Body of pancreas (tissue), 4 donors: ENCODE measurements around the gene RCAN2. TPM values are rescaled to one million over a fixed set of nuclear protein-coding genes. Genes with fewer than 3 reads are reported as not detected.

Source experiments
- ATAC-seq: fragments of 150-250 bp; one replicate; pipeline ENCODE4 v1.9.1; 2016
- DNase-seq, 4 donors: peaks; one replicate each; pipeline ENCODE4 v3.0.0-alpha.2; 2019
- H3K27ac ChIP-seq, 4 donors: fragments of 200-600 bp; sonication (generic); 1 replicate in 3 of 4; 2 replicates in 1 of 4; pipeline versions ENCODE4 v1.5.1 to v1.6.1; 2016 to 2019; ENCODE audit warnings: mild to moderate bottlenecking in 1 of 4, mixed read lengths in 1 of 4, moderate library complexity in 1 of 4
- H3K27me3 ChIP-seq, 2 donors: fragments of 200-600 bp; sonication (generic); one replicate each; pipeline ENCODE4 v1.6.0; 2016; ENCODE audit warnings: mild to moderate bottlenecking in 1 of 2
- H3K36me3 ChIP-seq, 2 donors: fragments of 200-600 bp; sonication (generic); replicated peaks in 1 of 2; 2 replicates each; pipeline ENCODE4 v1.5.1; 2016; ENCODE audit warnings: low read depth in 2 of 2; ENCODE audit not compliant: insufficient read depth in 1 of 2
- H3K4me1 ChIP-seq: fragments of 200-600 bp; sonication (generic); one replicate; pipeline ENCODE4 v1.6.0; 2016
- H3K4me3 ChIP-seq, 2 donors: fragments of 200-600 bp; sonication (generic); 1 replicate in 1 of 2; 2 replicates in 1 of 2; pipeline ENCODE4 v1.5.1; 2016 to 2019
- H3K9me3 ChIP-seq, 3 donors: fragments of 200-600 bp; sonication (generic); 1 replicate in 2 of 3; 2 replicates in 1 of 3; pipeline ENCODE4 v1.5.1; 2016
- CTCF ChIP-seq, 7 experiments: fragments of 450-650 bp in 4 of 7; fragments of 200-600 bp in 3 of 7; sonication (generic) in 3 of 7; IDR thresholded peaks; one replicate each; pipeline ENCODE4 v1.5.1; 2016 to 2019; ENCODE audit warnings: antibody characterized with exemption in 7 of 7
- POLR2A ChIP-seq, 3 donors: fragments of 450-650 bp; IDR thresholded peaks; one replicate each; pipeline ENCODE4 v1.6.1; 2016; ENCODE audit warnings: antibody characterized with exemption in 3 of 3, mild to moderate bottlenecking in 2 of 3
- WGBS, 2 donors: methylation state at CpG; one replicate each; pipeline ENCODE4 v1.1.5; 2017; 5-methylcytosine and 5-hydroxymethylcytosine counted together
- intact Hi-C: fragments of 100-400 bp; cut with DNase I; formaldehyde crosslinking; loops from one replicate; pipeline ENCODE4 v1.15.1; 2023
- total RNA-seq, 2 donors: library from RNA; depleted of rRNA; stranded (reverse); fragments of >200 nt; gene quantifications; one replicate each; pipeline ENCODE4 v1.1.0, GENCODE V29; 2016

Gene RCAN2
- total RNA-seq, 2 donors from 2014 or later = 5.3 to 6.5 TPM

- DNase-seq = no peak
- Histone ChIP-seq H3K9me3 (no peaks in the 10 kb centered on the region), H3K4me3 (no peak overlapping the region), H3K4me1 (no peaks in the 10 kb centered on the region), H3K27ac (no peak overlapping the region), H3K27me3 (no peaks in the 10 kb centered on the region), H3K36me3 (no peaks in the 10 kb centered on the region)
- 80 to 86% methylated on average over 5 of the region's 5 CpGs for WGBS, 2 donors
- TF ChIP-seq CTCF (IDR thresholded peaks at IDR 0.05) (no peak), POLR2A (IDR thresholded peaks at IDR 0.05) (no peak)
- no peak for ATAC-seq
- intact Hi-C loops = no loop called here
These were observed 281.0 kb downstream of the RCAN2 start for GRCh38 chr6:46210294-46210693.

DNA sequence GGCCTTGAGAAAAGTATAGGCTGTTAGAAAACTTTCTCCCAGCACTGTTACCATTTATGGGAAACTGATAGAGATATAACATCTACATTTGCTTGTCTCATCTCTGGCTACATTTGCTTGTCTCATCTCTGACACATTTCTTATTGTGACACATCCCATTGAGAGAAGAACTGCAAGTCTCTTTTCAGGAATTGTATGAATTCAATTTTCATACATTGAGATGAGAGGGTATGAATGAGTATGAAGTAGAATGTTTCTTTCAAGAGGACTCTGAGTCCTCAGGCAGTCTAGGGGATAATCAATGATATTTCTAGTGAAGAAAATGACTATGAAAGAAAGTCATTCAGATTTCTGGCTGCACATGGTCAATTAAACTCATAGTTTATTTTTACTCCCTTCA lies 282.9 kb downstream of the RCAN2 start:
- DNase-seq (no peak), ATAC-seq (no peak)
- Histone ChIP-seq H3K27me3 (no peaks in the 10 kb centered on the region), H3K4me3 (no peak overlapping the region), H3K36me3 (no peaks in the 10 kb centered on the region), H3K4me1 (no peaks in the 10 kb centered on the region), H3K9me3 (no peaks in the 10 kb centered on the region), H3K27ac (no peak overlapping the region)
- no peak for TF ChIP-seq POLR2A (IDR thresholded peaks at IDR 0.05)
- no peak for TF ChIP-seq CTCF (IDR thresholded peaks at IDR 0.05)
- intact Hi-C loops = no loop called here

DNA sequence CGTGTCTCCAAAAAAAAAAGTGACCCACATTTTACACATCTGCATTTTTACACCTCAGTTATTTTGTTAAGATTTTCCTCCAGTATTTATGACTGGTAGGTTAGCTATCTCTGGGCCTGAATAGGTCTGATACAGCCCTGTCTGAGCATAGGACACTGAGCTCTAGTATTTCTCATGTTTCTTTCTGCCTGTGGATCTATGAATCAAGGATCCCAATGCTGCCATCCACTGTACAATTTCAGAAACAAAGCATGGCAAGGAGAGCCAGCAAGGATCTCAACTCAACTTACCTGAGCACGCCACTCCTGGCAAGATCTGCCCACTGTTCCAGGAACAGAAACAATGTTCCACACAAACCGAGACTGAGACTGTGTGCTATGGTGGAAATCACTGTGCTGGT lies 284.1 kb downstream of the RCAN2 start:
- Histone ChIP-seq H3K9me3 (no peaks in the 10 kb centered on the region), H3K4me1 (no peaks in the 10 kb centered on the region), H3K27ac (no peak overlapping the region), H3K27me3 (no peaks in the 10 kb centered on the region), H3K4me3 (no peak overlapping the region), H3K36me3 (no peaks in the 10 kb centered on the region)
- intact Hi-C loops = no loop called here
- WGBS, 2 donors = 88 to 93% methylated on average over 3 of the region's 3 CpGs
- ATAC-seq (no peak), DNase-seq (no peak)
- TF ChIP-seq CTCF (IDR thresholded peaks at IDR 0.05) (no peak), POLR2A (IDR thresholded peaks at IDR 0.05) (no peak)

- H3K27me3 ChIP-seq = no peaks in the 10 kb centered on the region
- DNase-seq (no peak), ATAC-seq (no peak)
- no peaks in the 10 kb centered on the region for H3K9me3 ChIP-seq
- no peaks in the 10 kb centered on the region for H3K36me3 ChIP-seq
- H3K4me1 ChIP-seq = no peaks in the 10 kb centered on the region
- intact Hi-C loops = no loop called here
- H3K27ac ChIP-seq = no peak overlapping the region
- no peak overlapping the region for H3K4me3 ChIP-seq
- 94% methylated on average over 14 to 22 of the region's 29 CpGs for WGBS, 2 donors
- TF ChIP-seq CTCF (IDR thresholded peaks at IDR 0.05) (no peak), POLR2A (IDR thresholded peaks at IDR 0.05) (no peak)
These were observed 286.2 kb downstream of the RCAN2 start for GRCh38 chr6:46204880-46205650.
